Measurements from ENCODE around the gene SUMO1.

SUMO1 gene

DNA sequence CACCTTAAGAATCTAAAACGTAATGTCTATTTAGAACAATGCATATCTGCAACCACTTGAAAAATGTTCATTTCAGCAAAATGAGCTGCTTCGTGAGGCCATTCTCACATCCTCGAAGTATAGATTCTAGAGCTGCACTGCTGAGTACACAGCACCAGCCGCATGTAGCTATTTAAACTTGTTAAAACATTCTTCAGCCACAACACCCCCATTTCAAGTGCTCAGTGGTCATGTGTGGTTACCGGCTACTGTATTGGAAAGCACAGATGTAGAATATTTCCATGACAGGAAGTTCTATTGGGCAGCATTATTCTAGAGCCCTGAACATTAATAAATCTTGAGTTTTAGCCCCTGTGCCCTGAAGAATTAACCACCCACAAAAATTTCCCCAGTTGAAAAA, 35.0 kb downstream of the SUMO1 start:
- DNase-seq (ENCODE audit: low read depth), result no peak
- H3K4me3 ChIP-seq (ENCODE audit: low read depth, low read length), result no peak overlapping the region

DNA sequence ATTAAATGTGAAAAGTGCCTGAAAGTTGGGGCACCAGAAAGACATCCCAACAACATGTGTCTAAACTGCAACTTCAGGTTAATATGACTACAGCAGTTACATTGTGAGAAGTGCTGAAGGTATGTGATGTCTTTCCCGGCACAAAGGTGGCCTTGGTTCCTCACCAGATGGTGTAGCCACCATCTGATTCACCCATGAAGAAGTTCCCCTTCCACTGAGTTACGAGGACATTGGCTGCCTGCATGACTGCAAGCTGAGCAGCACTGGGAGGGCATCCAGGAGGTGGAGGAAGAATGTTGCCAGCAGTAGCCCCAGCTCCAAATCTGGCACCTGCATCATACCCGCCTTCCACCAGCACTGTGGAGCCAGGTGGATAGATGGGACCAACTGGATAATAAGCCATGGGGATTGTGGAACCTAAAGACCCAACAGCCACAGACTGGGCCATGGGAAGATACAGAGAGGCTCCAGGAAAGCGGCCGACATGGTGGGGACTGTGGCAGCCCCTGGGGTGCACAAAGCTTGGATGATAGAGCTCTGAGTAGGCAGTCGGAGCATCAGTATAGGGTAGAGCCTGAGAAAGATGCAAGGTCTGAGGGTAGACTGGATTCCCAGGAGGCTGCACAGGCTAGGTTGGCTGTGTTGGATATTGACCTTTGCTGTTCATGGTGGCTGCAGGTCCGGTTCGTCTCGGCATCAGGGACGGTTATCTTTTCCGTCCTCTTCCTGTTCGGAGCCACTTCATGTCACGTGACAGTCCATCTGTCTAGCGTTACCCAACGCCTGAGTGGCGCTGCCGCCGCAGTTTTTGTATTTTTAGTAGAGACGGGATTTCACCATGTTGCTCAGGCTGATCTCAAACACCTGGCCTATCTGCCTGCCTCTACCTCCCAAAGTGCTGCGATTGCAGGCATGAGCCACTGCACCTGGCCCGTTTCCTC, 36.9 kb downstream of the SUMO1 start:
- no peak overlapping the region for H3K4me3 ChIP-seq (ENCODE audit: low read depth, low read length)
- DNase-seq (ENCODE audit: low read depth), result no peak

DNA sequence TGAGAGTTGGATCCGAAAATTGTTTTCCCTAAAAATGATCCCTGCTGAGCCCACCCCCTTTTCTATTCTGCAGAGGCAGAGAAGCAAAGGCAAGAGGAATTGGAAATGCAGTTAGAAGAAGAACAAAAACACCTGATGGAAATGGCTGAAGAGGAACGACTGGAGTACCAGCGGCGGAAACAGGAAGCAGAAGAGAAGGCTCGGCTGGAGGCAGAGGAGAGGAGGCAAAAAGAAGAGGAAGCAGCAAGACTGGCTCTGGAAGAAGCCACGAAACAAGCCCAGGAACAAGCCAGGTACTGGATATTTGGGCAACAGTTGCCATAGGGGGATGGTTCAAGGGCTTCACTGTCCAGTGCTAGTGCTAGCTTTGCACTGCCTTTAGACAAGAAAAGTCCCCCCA, 41.7 kb downstream of the SUMO1 start:
- DNase-seq (ENCODE audit: low read depth), result no peak
- H3K4me3 ChIP-seq (ENCODE audit: low read depth, low read length), result no peak overlapping the region

DNA sequence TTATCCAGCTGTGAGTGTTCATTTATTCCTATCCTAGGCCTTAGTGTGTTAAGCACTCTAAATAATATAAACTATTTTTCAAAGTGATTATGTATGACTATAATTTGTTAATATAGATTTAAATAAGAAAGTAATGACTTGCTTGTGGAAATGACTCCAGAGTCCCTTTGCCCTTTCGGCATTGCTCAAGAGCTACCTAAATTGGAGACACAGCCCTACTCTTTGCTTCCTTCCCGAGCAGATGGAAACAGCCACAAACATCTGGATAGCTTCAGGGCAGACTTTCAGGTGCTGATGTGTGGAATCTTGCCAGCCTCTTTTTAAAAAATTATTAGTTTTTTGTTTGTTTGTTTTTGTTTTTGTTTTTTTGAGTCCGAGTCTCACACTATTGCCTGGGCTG, 44.0 kb downstream of the SUMO1 start:
- no peak overlapping the region for H3K4me3 ChIP-seq (ENCODE audit: low read depth, low read length)
- no peak for DNase-seq (ENCODE audit: low read depth)

DNA sequence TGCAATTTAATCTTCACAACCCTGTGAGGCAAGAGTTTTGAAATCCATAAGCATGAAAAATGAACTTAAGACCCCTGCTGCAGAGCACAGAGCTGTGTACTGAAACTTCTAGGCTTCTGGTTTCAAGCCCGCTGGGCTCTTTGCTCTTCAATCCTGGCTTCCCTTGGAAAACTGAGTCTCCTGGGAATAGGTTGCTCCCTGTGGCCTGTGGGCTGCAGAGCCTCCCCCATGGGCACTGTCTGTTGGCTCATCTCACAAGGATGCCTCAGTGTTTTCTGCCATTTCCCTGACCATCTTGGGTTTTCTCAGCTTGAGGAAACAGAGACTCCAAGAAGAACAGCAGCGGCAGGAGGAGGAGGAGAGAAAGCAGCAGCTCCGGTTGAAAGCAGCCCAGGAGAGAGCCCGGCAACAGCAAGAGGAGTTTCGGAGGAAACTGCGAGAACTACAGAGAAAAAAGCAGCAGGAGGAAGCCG, 44.5 kb downstream of the SUMO1 start:
- no peak for DNase-seq (ENCODE audit: low read depth)
- no peak overlapping the region for H3K4me3 ChIP-seq (ENCODE audit: low read depth, low read length)

DNA sequence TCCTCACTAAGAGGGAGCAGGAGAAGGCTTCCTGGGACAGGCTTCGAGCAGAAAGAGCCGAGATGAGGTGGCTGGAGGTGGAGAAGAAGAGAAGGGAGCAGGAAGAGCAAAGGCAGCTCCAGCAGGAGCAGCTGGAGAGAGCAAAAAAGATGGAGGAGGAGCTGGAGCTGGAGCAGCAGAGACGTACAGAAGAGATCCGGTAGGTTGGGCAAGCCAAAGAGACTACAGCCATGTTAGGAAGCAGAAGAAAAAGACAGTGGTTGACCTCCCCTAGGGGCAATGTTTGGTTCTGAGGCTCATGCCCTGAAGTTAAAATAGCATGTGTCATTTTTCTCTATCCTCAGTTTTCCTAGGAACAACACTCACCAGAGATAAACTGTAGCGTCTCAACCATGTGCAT, 45.1 kb downstream of the SUMO1 start:
- H3K4me3 ChIP-seq (ENCODE audit: low read depth, low read length), result no peak overlapping the region
- DNase-seq (ENCODE audit: low read depth), result no peak

DNA sequence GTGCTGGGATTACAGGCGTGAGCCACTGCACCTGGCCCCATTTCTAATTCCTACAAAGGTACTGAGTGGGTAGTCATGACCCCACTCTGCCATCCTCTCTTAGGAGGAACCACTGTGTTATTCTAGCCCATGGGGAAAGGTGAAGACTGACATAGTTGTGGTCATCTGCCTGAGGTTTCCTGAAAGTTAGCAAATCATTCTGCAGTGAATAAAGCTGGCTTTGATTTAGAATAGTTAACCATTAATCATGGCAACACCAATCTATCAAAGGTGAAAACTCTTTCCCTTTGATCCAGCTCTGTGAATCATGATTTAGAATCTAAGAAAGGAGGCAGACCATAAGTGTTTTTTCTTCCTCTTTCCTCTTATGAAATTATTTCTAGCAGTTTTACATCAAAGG, 50.8 kb downstream of the SUMO1 start:
- H3K4me3 ChIP-seq (ENCODE audit: low read depth, low read length), result no peak overlapping the region
- DNase-seq (ENCODE audit: low read depth), result no peak

DNA sequence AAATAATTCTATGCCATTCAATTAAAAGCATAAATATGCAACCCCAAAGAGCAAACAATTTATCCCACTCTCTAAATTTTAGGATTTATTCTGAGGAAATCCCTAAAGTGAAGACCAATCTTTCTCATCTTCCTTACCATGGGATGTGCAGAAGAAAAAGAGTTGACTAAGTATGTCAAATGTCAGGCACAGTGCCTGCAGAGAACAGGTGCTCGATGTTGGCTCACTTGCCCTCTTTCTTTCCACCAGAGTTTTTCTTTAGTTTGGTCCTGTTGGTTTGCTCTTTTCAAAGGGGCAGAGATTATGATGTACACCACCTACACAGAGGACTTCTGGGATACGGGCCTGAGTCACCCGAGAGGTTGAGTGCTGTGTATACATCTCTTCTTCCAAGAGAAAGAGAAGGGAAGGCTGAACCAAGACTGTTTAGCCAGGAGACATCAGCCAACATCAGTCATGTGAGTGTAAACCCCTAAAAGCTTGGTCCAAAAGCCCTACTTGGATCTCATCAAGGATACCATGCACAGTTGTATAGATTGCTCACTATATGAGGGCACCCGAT, 51.7 kb downstream of the SUMO1 start:
- no peak for DNase-seq (ENCODE audit: low read depth)
- no peak overlapping the region for H3K4me3 ChIP-seq (ENCODE audit: low read depth, low read length)

DNA sequence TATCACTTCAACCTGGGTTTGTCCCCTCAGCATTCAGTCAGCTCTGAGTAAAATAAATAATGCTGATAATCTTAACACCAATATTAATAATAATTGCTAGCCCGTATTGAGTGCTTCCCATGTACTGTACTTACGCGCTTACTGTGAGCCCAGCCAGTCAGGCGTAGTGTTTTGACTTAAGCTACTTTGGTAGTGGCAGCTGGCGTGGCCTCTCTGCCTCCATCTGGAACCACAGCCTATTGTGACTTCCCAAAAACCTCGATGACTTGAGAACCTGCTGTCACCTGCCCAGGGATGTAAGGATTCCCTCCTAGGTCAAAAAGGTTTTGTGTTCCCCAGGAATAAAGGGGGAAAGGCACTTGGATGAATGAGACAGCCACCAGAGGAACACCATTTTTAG, 53.2 kb downstream of the SUMO1 start:
- H3K4me3 ChIP-seq (ENCODE audit: low read depth, low read length), result no peak overlapping the region
- DNase-seq (ENCODE audit: low read depth), result no peak

DNA sequence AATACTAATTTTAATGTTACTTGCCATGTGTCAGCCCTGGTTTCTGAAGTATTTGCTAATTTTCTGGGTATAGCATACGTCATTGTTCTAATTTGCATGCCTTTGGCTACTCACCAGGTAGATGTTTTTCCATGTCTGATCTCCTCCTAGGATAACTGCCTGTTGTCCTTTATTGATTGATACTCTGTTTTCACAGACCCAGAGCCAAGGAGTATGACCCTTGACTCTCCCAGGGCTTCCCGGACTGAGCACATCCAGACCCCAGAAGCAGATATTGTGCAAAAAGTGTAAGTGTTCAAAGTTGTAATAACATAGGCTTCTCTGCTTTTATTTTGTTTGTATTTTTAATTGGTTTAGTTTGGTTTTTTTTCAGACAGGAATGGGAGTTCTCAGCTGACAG, 53.8 kb downstream of the SUMO1 start:
- H3K4me3 ChIP-seq (ENCODE audit: low read depth, low read length), result no peak overlapping the region
- DNase-seq (ENCODE audit: low read depth), result no peak

DNA sequence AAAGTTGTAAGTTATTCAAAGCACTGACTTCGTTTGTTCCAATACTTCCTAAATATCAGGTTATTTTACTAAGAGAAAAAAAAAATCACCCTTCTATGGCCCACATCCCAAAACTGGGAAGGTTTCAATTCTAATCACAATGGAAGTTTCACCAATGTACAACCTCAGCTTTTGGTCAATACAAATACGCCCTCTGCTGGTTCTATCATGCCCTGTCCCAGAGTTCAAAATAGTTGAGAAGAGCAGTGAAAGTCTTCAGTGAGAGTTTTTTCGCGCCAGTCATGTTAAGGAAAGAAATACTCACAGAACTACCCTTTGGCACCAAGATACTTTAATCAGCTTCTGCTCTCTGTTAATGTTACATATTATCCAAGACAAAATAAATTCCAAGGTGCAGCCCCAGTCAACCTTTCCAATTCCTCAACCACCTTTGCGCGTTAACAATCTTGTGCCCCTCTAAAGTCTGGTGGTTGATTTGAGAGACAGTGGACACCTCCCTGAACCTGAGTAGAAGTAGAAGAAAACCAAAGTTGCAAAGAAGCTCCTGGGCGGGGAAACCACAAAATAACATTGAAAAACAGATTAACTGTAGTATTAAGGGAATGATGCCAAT, 59.9 kb downstream of the SUMO1 start:
- DNase-seq (ENCODE audit: low read depth), result peak; percentile 23
- no peak overlapping the region for H3K4me3 ChIP-seq (ENCODE audit: low read depth, low read length)

DNA sequence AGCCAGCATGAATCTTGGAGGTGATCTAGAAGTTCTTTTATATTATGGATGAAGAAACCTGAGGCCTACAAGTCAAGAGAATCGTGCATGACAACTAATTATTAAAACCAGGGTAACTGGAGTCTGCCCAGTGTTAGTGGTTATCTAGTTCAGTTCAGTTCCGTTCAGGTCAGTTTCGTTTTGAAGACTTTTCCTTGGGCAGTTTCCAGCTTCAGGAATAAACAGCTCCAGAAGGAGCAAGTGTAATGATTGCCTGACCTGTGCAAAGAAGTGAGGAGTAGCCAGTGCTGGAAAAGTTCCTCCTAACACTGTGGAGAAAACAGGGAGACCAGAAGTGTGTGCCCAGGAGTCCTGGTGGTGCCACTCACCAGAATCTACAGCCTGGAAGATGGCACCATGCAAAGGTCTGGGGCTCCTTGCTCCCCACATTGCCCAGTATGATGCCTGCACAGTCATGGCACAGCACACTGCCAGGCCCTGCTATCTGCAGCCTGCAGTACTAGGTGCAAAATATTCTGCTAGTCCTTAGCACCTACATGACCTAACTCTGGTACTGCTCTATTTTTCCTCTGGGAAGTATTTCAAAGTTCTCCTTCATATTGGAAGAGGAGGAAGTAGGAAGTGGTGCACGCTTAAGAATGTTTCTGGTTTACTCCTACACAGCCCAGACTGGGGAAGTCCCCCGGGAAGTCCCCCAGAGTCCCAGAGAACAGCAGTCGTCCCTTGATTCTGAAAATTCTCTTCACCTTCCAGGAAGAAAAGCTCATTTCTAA, 65.8 kb downstream of the SUMO1 start:
- DNase-seq (ENCODE audit: low read depth), result no peak
- H3K4me3 ChIP-seq (ENCODE audit: low read depth, low read length), result no peak overlapping the region

DNA sequence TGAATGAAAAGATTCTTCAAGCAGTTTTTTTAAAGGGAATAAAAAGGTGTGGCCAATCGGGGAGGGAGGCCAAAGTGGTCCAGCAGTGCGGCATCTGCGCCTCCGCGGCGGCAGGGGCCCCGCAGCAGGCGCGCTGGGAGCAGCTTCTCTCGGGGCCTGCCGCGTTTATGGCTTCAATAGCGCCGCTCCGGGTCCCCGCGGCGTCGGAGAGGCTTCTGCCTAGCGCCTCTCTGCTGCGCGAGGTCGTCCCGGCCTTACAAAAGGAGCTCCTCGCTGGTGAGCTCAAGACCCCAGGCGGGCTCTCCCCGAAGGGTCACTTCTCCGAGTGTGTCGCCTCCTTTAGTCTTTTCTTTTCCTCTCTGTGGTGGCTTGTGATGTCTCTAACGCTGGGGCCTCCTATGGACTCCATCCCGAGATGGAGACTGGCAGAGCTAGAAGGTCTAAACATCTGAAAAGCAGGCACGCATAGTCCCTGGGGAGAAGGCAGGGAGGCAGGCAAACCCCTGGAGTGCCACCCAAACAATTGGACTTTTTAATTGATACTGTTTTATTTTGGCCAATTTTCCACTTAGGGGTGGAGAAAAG, 67.1 kb downstream of the SUMO1 start:
- no peak for DNase-seq (ENCODE audit: low read depth)
- H3K4me3 ChIP-seq (ENCODE audit: low read depth, low read length), result peak overlapping the region; percentile 17

DNA sequence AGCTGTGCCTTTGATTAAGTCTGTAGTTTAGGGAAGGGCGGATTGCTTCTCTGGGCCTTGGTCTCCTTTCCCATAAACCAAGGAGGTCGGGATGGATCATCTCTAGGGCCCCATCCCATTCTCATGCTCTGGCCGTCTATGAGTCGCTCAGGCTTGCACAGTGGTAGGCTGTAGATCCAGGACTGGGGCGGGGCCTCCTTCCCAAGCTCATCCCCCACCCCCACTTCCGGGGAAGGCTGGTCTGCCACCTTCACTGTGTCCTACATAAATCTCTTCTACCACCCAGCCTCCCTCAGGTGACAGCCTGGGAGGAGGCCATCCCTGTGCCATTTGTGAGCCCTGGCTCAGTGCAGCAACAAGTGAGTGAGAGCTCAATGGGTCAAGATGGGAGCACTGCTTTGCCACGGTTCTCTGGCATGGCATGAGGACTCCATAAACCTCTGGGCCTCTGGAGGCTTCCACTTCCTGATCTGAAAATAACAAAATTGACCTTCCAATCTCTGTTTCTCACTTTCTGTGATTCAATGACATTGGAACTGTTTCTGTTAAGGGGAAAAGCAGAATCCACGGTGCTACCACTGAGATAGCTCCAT, 68.5 kb downstream of the SUMO1 start:
- no peak overlapping the region for H3K4me3 ChIP-seq (ENCODE audit: low read depth, low read length)
- DNase-seq (ENCODE audit: low read depth), result no peak

DNA sequence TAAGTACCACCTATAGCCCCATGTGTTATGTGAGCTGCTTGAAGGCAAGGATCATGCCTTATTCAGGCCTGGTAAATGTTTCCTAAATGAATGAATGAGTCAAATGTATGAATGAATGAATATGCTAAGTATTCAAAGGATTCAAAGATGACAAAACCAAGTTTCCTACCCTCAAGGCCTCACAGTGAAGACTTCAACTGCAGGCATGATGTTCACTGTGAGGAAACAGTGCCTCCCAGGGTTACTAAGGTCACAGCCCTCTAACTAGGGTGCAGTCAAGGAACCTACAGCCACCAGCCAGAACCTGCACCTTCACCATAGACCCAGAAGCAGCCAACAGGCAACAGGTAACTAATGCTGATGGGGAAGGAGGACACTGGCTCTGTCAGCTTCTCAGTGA, 69.3 kb downstream of the SUMO1 start:
- H3K4me3 ChIP-seq (ENCODE audit: low read depth, low read length), result no peak overlapping the region
- DNase-seq (ENCODE audit: low read depth), result no peak

DNA sequence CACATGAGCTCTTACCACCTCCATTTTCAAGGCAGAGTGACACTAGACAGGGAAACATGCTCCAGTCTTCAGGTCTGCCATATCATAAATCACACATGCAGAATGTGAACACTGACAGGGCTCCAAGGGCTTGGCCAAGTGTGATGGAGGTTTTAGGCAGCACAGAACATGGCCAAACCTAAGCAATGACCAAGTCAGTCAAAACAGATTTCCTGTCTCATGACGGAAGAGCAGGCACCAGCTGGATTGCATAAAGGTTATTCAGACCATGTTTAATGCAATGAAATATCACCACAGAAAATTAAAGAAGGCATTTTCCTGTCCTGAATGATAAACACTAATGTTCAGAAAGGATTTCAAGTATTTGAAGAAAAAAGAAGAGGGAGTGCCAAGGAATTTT, 72.5 kb downstream of the SUMO1 start:
- no peak for DNase-seq (ENCODE audit: low read depth)
- H3K4me3 ChIP-seq (ENCODE audit: low read depth, low read length), result no peak overlapping the region

DNA sequence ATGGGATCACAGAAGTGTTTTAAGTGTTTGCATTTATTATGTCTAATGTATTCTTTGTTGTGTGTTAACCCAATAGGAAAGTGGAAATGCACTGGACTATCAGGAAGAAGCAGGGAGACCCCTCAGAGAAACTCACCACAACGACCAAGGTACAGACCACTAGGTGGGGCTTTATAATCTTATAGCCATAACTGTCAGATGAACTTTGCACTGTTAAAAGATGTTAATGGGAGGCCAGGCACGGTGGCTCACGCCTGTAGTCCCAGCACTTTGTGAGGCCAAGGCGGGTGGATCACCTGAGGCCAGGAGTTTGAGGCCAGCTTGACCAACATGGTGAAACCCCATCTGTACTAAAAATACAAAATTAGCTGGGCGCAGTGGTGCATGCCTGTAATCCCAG, 73.2 kb downstream of the SUMO1 start:
- DNase-seq (ENCODE audit: low read depth), result no peak
- no peak overlapping the region for H3K4me3 ChIP-seq (ENCODE audit: low read depth, low read length)

DNA sequence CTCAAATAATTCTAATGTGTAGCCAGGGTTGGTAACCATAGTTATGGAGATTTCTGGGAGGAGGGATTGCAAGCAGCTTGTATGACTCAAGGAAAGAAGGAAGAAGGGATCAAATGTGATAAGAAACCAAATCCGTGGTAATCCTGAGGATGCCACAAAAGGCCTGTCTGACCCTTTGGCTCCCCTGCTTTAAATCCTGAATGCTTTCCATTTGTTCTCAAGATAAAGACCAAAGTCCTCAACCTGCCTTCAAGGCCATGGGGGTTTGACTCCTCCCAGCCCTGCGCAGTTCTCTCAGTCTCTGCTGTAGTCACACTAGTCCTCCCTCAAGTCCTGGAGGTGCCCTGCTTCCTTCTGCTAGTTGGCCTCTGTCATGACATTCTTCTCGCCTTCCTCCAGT, 74.0 kb downstream of the SUMO1 start:
- no peak for DNase-seq (ENCODE audit: low read depth)
- H3K4me3 ChIP-seq (ENCODE audit: low read depth, low read length), result no peak overlapping the region

DNA sequence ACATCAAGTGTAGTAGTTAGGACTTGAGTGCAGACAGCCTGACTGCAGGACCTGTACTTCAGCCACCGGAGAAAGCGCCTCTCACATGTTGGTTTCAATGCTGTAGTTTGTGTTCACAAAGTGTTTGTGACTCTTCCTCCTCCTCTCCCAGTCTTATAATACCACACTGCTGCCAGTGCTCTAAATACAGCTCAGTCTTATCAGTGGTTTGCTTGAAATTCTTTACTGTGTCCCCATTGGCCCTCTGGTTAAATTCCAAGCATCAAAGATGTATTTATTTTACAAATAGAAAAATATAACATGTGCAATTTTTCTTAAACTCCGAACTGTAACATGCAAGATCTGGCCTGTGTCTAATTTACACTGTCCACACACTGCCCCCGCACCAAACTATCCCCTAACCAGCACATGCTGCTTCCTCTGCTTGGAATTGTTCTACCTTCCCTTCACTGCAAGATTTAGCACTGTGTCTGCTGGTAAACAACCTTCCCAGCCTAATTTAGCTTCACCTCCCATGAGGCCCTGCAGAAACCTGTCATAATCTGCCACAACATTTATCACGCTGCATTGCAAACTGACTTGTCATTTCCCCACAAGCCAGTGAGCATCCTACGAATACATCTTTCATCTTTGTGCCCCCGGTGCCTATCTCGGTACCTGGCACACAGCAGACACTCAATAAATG, 77.1 kb downstream of the SUMO1 start:
- no peak overlapping the region for H3K4me3 ChIP-seq (ENCODE audit: low read depth, low read length)
- no peak for DNase-seq (ENCODE audit: low read depth)
